Measurements from ENCODE around the gene LRP1B.

Gene LRP1B

GRCh38 chr2:141455211-141455826 is 675.5 kb downstream of the LRP1B start:
- DNase-seq (ENCODE audit: low read depth in 2 of 2) = no peak

- DNase-seq (ENCODE audit: low read depth in 2 of 2) = no peak
Measured at GRCh38 chr2:141440072-141440635, 690.7 kb downstream of the LRP1B start.

DNA sequence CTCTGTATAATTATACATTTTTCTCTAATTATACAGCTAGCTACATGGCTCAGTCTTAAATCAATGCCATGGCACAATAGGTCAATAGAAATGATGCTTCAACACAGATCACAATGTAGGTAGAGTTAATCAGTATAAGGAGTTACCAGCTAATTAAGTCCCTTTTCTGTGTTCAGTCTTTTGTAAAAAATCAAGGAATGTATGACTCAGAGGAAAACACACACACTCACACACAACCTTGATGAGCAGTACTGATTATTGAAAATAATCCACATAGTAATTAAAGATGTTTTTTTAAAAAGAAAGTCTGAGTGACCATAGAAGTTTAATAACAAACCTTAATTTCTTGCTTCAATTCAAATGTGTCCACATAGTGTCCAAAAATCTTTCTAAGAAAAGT is 691.3 kb downstream of the LRP1B start:
- DNase-seq (ENCODE audit: low read depth in 2 of 2) = no peak

GRCh38 chr2:141438536-141438935 is 692.3 kb downstream of the LRP1B start:
- DNase-seq (ENCODE audit: low read depth in 2 of 2) = no peak

DNA sequence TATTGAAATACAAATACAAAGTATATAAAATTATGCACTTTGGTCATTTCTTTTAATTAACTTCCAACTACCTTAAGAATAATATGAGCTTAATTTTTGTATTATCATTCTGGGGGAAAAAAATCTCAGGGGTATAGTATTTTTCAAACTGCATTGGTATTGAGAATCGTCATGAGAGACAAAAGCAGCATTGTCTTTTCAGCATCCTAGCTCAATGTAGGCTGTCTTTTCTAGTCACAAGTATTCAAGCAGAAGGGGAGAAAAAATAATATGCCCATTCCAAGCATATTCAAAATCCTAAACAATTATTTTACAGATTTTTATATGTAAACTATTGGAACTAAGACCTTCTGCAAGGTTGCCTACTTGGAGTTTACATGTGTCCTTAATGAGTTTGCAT is 693.3 kb downstream of the LRP1B start:
- no peak for DNase-seq (ENCODE audit: low read depth in 2 of 2)

DNA sequence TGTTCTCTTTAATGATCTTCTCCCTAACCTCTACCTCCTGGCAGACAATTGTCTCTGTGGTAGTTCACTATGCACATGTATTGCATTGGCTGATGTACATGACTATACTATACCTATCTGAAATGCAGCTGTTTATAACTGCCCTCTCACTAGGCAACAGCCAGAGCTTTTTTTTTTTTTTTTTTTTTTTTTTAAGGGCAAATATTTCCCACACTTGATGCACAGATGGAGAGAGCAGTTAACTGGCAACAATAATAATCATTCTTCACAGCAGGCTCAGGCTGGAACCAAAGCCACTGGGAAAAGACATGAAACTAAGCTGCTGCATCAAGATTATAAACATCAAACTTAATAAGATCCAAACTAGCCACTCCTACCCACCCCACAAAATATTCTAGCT is 707.7 kb downstream of the LRP1B start:
- DNase-seq (ENCODE audit: low read depth in 2 of 2) = no peak

DNA sequence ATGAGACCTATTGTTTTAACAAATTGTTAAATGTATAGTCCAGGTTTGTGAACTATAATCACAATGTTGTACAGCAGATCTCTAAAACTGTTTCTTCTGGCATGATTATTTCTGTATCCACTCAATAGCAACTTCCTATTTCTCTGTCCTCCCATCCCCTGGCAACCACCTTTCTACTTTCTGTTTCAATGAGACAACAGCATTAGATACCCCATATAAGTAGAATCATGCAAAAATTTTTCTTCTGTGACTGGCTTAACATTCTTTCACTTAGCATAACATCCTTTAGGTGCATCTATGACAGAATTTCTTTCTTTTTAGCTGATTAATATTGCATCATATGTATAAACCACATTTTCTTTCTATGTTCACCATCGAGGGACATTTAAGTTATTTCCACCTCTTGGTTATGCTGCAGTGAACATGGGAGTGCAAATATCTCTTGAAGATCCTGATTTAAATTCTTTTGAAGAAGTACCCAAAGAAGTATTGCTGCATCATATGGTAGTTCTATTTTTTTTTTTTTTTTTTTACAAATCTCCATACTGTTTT is 713.5 kb downstream of the LRP1B start:
- DNase-seq (ENCODE audit: low read depth in 2 of 2) = no peak

DNA sequence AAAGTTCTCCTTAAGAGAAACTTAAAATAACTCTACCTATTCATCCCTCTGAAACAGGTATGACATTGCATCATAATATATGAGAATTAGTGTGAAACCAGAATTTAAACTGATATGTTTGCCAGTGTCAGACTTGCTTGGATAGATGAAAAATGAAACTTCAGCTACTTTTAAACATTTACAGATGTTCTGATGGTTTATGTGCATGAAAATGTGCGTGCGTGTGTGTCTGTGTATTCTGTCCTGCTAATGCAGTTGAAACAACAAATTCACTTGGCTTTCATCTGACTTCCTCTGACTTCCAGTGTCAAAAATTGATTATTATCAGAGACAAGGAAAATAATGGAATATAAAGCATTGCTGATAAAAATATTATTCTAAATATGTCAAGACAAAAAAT is 719.4 kb downstream of the LRP1B start:
- DNase-seq (ENCODE audit: low read depth in 2 of 2) = no peak

- DNase-seq (ENCODE audit: low read depth in 2 of 2) = no peak
Measured at GRCh38 chr2:141399270-141399669, 731.5 kb downstream of the LRP1B start.

- no peak for DNase-seq (ENCODE audit: low read depth in 2 of 2)
Measured at GRCh38 chr2:141393214-141393545, 737.6 kb downstream of the LRP1B start.

DNA sequence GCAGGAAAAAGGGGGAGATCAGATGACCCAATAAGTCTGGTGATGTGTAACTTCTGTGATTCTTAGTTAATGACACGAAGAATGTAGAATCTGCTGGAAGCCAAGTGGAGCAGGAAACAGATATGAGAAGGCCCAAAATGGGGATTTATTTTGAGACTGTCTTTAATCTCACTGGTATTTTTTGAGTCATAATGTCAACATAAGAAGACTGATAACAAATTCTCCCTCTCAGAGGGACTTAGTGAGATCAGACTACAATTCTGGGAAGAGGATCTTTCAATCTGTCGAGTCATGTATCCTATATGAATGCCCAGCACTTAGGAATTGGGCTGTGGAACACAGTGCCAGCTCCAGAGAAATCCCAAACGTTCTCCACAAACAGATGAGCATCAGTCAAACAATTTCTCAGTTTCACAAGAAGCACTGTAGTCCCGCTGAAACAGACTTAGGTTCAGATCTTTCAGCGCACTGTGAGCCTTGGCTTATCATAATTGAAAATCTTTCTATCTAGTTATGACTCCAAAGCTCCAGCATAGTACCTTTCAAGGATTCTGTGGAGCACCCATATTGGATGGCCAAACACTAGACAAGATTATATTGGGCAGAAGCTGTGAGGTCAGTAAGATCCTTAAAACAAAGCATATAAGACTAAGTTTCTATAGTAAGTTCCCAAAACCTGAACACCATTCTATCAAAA is 738.2 kb downstream of the LRP1B start:
- peak; percentile 26 to 47 for DNase-seq (ENCODE audit: low read depth in 2 of 2)

DNA sequence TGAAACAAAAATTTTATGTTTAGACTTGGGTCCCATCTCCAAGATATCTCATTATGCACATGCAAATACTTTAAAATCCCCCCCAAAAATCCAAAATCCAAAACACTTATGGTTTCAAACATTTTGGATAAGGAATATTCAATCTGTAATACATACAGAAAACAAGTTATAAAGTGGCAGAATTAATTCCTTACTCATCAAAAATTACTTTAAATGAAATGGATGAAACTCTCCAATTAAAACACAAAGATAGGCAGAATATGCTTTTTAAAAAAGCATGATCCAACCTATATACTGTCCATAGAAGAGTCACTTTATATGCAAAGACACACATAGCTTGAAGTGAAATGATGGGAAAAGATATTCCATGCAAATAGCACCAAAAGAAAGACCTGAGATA is 744.6 kb downstream of the LRP1B start:
- no peak for DNase-seq (ENCODE audit: low read depth in 2 of 2)

DNA sequence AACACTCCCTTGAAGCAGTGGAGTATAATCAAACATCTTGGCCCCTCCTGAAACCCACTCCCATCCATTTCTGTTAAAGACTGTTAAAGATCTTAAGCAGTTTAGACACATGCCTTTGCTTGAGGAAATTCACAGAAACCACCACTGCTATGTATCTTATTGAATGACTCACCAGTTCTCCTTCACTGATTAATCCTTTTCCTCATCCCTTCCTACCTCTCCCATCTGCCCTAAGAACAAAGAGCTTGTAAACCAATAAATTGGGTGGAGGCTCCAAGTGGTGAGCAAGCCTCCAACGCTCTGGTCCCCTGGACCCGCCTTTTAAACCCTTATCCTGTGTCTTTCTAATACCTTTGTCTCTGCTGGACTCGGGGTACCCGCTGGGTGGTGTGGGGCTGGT is 746.1 kb downstream of the LRP1B start:
- DNase-seq (ENCODE audit: low read depth in 2 of 2) = no peak

DNA sequence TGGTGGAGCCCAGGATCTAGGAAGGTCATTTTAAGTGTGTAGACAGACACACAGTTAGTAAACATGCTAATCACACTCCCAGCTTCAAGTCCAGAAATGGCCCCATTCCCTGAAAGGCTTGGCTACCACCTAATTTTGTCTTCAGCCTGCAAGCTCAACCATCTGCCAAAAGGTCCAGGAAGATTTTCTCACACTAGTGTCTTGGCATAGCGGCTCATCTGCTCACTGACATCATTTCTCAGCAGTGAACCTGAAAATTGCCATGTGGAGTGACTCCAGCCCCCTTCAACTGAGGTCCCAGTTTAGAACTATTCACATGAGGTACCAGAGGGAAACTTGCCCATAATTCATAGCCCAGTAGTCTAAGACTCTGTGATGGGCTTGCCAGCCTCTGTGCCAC is 748.9 kb downstream of the LRP1B start:
- DNase-seq (ENCODE audit: low read depth in 2 of 2) = no peak

- DNase-seq (ENCODE audit: low read depth in 2 of 2) = no peak
Measured at GRCh38 chr2:141380008-141380979, 750.5 kb downstream of the LRP1B start.

DNA sequence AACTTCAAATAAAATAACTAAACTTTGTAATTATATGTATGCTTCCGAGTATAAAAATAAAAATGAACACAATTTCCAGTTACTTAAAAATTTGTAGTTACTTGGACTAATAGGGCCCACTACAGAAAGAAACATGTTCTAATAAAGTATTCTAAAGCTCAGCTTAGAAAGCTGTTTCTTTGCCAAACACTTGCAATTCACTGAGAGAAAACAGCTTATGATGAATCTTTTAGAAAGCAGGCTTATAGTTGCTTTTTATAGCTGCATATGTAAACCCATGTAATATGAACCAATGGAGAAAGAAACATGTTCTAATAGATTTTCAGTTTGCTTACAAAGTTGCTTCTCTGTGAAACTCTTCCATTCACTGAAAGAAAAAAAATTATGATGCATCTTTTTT is 766.0 kb downstream of the LRP1B start:
- DNase-seq (ENCODE audit: low read depth in 2 of 2) = no peak

- no peak for DNase-seq (ENCODE audit: low read depth in 2 of 2)
Measured at GRCh38 chr2:141362311-141362710, 768.5 kb downstream of the LRP1B start.

GRCh38 chr2:141348481-141348880 is 782.3 kb downstream of the LRP1B start:
- peak; percentile 36 to 39 for DNase-seq (ENCODE audit: low read depth in 2 of 2)

- DNase-seq (ENCODE audit: low read depth in 2 of 2) = peak; percentile 93 to 95
Measured at GRCh38 chr2:141341444-141341843, 789.4 kb downstream of the LRP1B start.

DNA sequence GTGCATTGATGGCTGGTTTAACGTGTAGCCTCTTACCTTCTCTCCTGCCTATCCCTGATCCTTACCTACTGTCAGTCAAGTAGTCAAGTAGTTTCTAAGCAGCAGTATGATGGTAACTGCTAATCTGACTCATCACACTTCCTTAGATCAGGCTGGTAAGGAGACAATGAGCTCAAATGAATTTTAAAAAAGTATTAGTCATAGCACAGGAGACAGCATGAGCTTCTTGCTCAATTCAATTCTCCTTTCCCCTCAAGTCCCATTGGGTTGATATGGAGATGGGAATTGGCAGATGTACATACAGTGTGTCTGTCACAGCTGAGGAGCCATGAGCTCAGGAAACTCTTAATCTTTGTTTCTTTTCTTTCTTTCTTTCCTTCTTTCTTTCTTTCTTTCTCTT is 799.7 kb downstream of the LRP1B start:
- DNase-seq (ENCODE audit: low read depth in 2 of 2) = peak; percentile 61 to 70

GRCh38 chr2:141329964-141330363 is 800.9 kb downstream of the LRP1B start:
- DNase-seq (ENCODE audit: low read depth in 2 of 2) = peak; percentile 49 to 56

DNA sequence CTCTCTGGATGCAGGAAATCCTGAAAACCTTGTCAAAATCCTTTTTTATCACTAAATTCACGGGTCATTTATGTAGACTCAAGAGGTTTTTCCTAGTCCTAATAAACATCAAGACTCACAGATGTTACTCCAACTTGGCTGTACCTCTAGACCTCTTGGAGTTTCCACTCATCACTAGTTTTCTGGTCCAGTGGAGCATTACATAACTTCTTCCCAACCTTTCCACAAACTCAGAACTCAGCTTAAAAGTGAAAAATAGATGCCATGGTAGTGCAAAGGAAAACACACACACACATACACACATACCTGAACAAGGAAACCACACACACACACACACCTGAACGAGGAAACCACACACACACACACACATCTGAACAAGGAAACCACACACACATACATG is 807.2 kb downstream of the LRP1B start:
- DNase-seq (ENCODE audit: low read depth in 2 of 2) = no peak
